IMR-90 (cell line): Measurements from ENCODE around the gene SPG11. TPM values are rescaled to one million over a fixed set of nuclear protein-coding genes. Genes with fewer than 3 reads are reported as not detected.

Experiments used
- ATAC-seq: fragments of 200-7000 bp; cut with Tn5 transposase; 2 replicates; pipeline ENCODE4 v1.9.1; 2020; ENCODE audit warnings: low read depth, mild to moderate bottlenecking, moderate library complexity
- BruUV-seq: library from RNA; stranded (reverse); fragments of 400-500 nt; replicated peaks from 2 replicates; lab custom pipeline; 2021; lab: Mats Ljungman, UMichigan
- CTCF ChIA-PET: fragments of 300-600 bp; formaldehyde crosslinking; extraction: SDS; loops from one replicate; lab custom pipeline; 2021; ENCODE audit warnings: antibody characterized with exemption; lab: Yijun Ruan, JAX
- POLR2A ChIA-PET: fragments of 300-600 bp; sonication (Branson Sonifier 250); formaldehyde crosslinking; loops from one replicate; lab custom pipeline; 2022; ENCODE audit warnings: antibody characterized with exemption; ENCODE audit not compliant: unreplicated experiment; lab: Charles Lee
- DNase-seq: peaks from one replicate; pipeline ENCODE4 v3.0.0; 2013
- H2AFZ ChIP-seq: replicated peaks from 2 replicates; pipeline ENCODE3; 2013; ENCODE audit warnings: low read length, mild to moderate bottlenecking; ENCODE audit not compliant: poor library complexity
- H2AK5ac ChIP-seq: 2 replicates; pipeline ENCODE4 v1.6.1; 2013; ENCODE audit warnings: low read depth, low read length, inconsistent platforms
- H2AK9ac ChIP-seq: replicated peaks from 2 replicates; pipeline ENCODE3; 2013; ENCODE audit warnings: mild to moderate bottlenecking, low read depth, low read length, moderate library complexity; ENCODE audit not compliant: poor library complexity
- H2BK120ac ChIP-seq: 2 replicates; pipeline ENCODE4 v1.6.1; 2013; ENCODE audit warnings: low read depth, low read length, inconsistent platforms
- H2BK15ac ChIP-seq: 3 replicates; pipeline ENCODE4 v1.6.1; 2013; ENCODE audit warnings: low read depth, low read length, inconsistent platforms
- H2BK20ac ChIP-seq: 2 replicates; pipeline ENCODE4 v1.6.1; 2013; ENCODE audit warnings: low read depth, mild to moderate bottlenecking, inconsistent platforms, low read length, moderate library complexity
- H2BK5ac ChIP-seq: 2 replicates; pipeline ENCODE4 v1.6.1; 2013; ENCODE audit warnings: mild to moderate bottlenecking, low read depth, low read length, inconsistent platforms; ENCODE audit not compliant: poor library complexity, severe bottlenecking
- H3K14ac ChIP-seq: replicated peaks from 2 replicates; pipeline ENCODE4 v1.6.1; 2013; ENCODE audit warnings: low read depth, low read length, inconsistent platforms
- H3K18ac ChIP-seq: 2 replicates; pipeline ENCODE4 v1.6.1; 2013; ENCODE audit warnings: low read depth, low read length, control low read depth
- H3K23ac ChIP-seq: 2 replicates; pipeline ENCODE4 v1.6.1; 2013; ENCODE audit warnings: low read depth, low read length, inconsistent platforms
- H3K27ac ChIP-seq: 2 replicates; pipeline ENCODE4 v1.5.1; 2013; ENCODE audit warnings: mild to moderate bottlenecking, control low read depth, low read length; ENCODE audit not compliant: insufficient read depth
- H3K27me3 ChIP-seq: 2 replicates; pipeline ENCODE4 v1.6.1; 2013; ENCODE audit warnings: low read length; ENCODE audit not compliant: control insufficient read depth, insufficient read depth
- H3K36me3 ChIP-seq: 2 replicates; pipeline ENCODE4 v1.6.1; 2013; ENCODE audit warnings: low read length, mixed read lengths; ENCODE audit not compliant: control insufficient read depth, insufficient read depth
- H3K4ac ChIP-seq: 2 replicates; pipeline ENCODE4 v1.6.1; 2013; ENCODE audit warnings: low read depth, low read length, inconsistent platforms
- H3K4me1 ChIP-seq: 2 replicates; pipeline ENCODE4 v1.6.1; 2013; ENCODE audit warnings: low read length, mixed read lengths; ENCODE audit not compliant: control insufficient read depth, insufficient read depth
- H3K4me2 ChIP-seq: 2 replicates; pipeline ENCODE4 v1.6.1; 2013; ENCODE audit warnings: low read depth, mild to moderate bottlenecking, control low read depth, low read length, moderate library complexity
- H3K4me3 ChIP-seq: 2 replicates; pipeline ENCODE4 v1.5.1; 2013; ENCODE audit warnings: low read depth, mild to moderate bottlenecking, control low read depth, low read length, moderate library complexity; ENCODE audit not compliant: insufficient read depth
- H3K56ac ChIP-seq: 2 replicates; pipeline ENCODE4 v1.6.1; 2013; ENCODE audit warnings: low read length, inconsistent platforms; ENCODE audit not compliant: insufficient read depth; ENCODE audit errors: extremely low read depth
- H3K79me1 ChIP-seq, 2 experiments: 2 replicates each; pipeline ENCODE4 v1.6.1; 2013; ENCODE audit warnings: low read length in 2 of 2, inconsistent platforms in 1 of 2, low read depth in 1 of 2
- H3K9ac ChIP-seq: 2 replicates; pipeline ENCODE4 v1.6.1; 2013; ENCODE audit warnings: low read depth, low read length, control low read depth
- H3K9me1 ChIP-seq: 2 replicates; pipeline ENCODE4 v1.6.1; 2013; ENCODE audit warnings: low read length, inconsistent platforms; ENCODE audit not compliant: insufficient read depth
- H3K9me3 ChIP-seq: 2 replicates; pipeline ENCODE4 v1.6.1; 2013; ENCODE audit warnings: low read length; ENCODE audit not compliant: control insufficient read depth, insufficient read depth
- H4K20me1 ChIP-seq: 2 replicates; pipeline ENCODE4 v1.6.1; 2013; ENCODE audit warnings: low read length, inconsistent platforms; ENCODE audit not compliant: insufficient read depth
- H4K5ac ChIP-seq: 2 replicates; pipeline ENCODE4 v1.6.1; 2013; ENCODE audit warnings: mild to moderate bottlenecking, low read depth, low read length, control low read depth
- H4K8ac ChIP-seq, 2 experiments: 2 replicates each; pipeline ENCODE4 v1.6.1; 2013; ENCODE audit warnings: low read depth in 2 of 2, low read length in 2 of 2, control low read depth in 1 of 2, inconsistent platforms in 1 of 2
- H4K91ac ChIP-seq: 2 replicates; pipeline ENCODE4 v1.6.1; 2013; ENCODE audit warnings: low read depth, low read length, inconsistent platforms; ENCODE audit not compliant: insufficient read depth
- MXI1 ChIP-seq: IDR thresholded peaks from 2 replicates; pipeline ENCODE4 v1.6.1; 2012; ENCODE audit warnings: low read depth, mild to moderate bottlenecking, low read length, moderate library complexity, borderline replicate concordance
- NFE2L2 ChIP-seq: fragments of 150-350 bp; IDR thresholded peaks from 2 replicates; pipeline ENCODE4 v1.6.1; 2016; ENCODE audit warnings: low read depth, mild to moderate bottlenecking, low read length
- POLR2A ChIP-seq: IDR thresholded peaks from 2 replicates; pipeline ENCODE4 v1.6.1; 2012; ENCODE audit warnings: mild to moderate bottlenecking, low read depth, low read length
- RAD21 ChIP-seq: IDR thresholded peaks from 2 replicates; pipeline ENCODE4 v1.6.1; 2012; ENCODE audit warnings: low read length, improper control_type of control experiment
- RCOR1 ChIP-seq: IDR thresholded peaks from 2 replicates; pipeline ENCODE4 v1.6.1; 2012; ENCODE audit warnings: mild to moderate bottlenecking, low read length, improper control_type of control experiment; ENCODE audit not compliant: insufficient replicate concordance
- RFX5 ChIP-seq: IDR thresholded peaks from 2 replicates; pipeline ENCODE4 v1.8.0; 2012; ENCODE audit warnings: low read depth, mild to moderate bottlenecking, low read length, moderate library complexity
- WGBS, 2 experiments: methylation state at CpG; one replicate each; pipeline versions ENCODE4 v1.1.5 to v1.1.7; 2013; ENCODE audit warnings: missing lambda C conversion rate in 2 of 2; ENCODE audit not compliant: insufficient read length in 1 of 2; ENCODE audit errors: extremely low coverage in 2 of 2; 5-methylcytosine and 5-hydroxymethylcytosine counted together
- dilution Hi-C: fragments of 300-500 bp; cut with HindIII; formaldehyde crosslinking; loops from one replicate; pipeline ENCODE4 v1.14.3; 2018; ENCODE audit warnings: low sequenced_read_pairs; ENCODE audit not compliant: unreplicated experiment
- in situ Hi-C: fragments of 300-500 bp; cut with MboI; formaldehyde crosslinking; loops from 3 replicates; pipeline ENCODE4 v1.14.3; 2019; ENCODE audit warnings: low sequenced_read_pairs, inconsistent platforms, mixed read lengths
- intact Hi-C: fragments of 100-400 bp; cut with micrococcal nuclease; formaldehyde crosslinking; loops from 2 replicates; pipeline ENCODE4 v1.10.0; 2022
- polyA plus RNA-seq, 3 experiments: library from polyadenylated mRNA; depleted of rRNA; stranded (reverse); fragments of >200 nt; gene quantifications; 2 replicates each; pipeline ENCODE4 v1.2.3, GENCODE V29; 2012; ENCODE audit warnings: low replicate concordance in 1 of 3
- total RNA-seq: library from RNA; depleted of rRNA; stranded (reverse); fragments of >200 nt; gene quantifications from 2 replicates; pipeline ENCODE4 v1.2.3, GENCODE V29; 2012
- TF ChIP-seq, protein P1 (sequence below): conservative IDR thresholded peaks from 2 replicates; pipeline ENCODE4 v1.5.1; 2012; ENCODE audit warnings: mild to moderate bottlenecking, low read depth, low read length, improper control_type of control experiment

Gene SPG11
- total and polyA plus RNA-seq, 2 of the 4 experiments (the other 2 are of a cell fraction), result 30.8 to 32.6 TPM

DNA sequence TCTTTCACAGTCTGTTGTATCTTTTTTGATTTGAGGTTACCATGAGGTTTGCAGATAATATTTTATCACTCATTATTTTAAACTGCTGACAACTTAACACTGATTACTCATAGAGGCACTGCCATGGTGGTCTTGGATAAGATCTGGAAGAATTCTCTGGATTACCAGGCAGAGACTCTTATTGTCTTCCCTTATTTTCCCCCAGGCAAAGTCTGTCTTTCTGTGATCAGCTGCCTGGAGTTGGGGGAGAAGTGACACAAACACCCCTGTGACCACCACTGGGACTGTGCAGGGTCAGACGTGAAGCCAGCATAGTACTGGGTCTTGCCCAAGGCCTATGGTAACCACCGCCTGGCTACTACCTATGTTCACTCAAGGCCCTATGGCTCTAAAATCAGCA, 42.9 kb upstream of the SPG11 start:
- Histone ChIP-seq H2BK5ac (no peak overlapping the region), H3K4me1 (no peaks in the 10 kb centered on the region), H3K9me3 (peaks cover 2% of the 10 kb centered on the region; the same call in 1 of the 2 replicates), H3K56ac (no peak overlapping the region), H4K8ac (no peak overlapping the region), H3K9me1 (no peaks in the 10 kb centered on the region; the same call in 1 of the 2 replicates), H3K27me3 (no peaks in the 10 kb centered on the region), H4K91ac (no peak overlapping the region), H3K4me2 (no peak overlapping the region), H3K36me3 (no peaks in the 10 kb centered on the region), H2AK5ac (no peak overlapping the region), H3K14ac (no peak overlapping the region), H2BK15ac (no peak overlapping the region), H3K4me3 (no peak overlapping the region), H3K4ac (no peak overlapping the region), H2BK20ac (no peak overlapping the region), H2AFZ (no peak overlapping the region), H3K18ac (no peak overlapping the region), H2BK120ac (no peak overlapping the region), H3K9ac (no peak overlapping the region), H3K27ac (no peak overlapping the region), H3K79me1 (peaks cover 6 to 7% of the 10 kb centered on the region in 2 experiments; a peak in 2 of 4 replicates), H3K23ac (no peak overlapping the region), H4K20me1 (no peaks in the 10 kb centered on the region; the same call in 1 of the 2 replicates), H2AK9ac (no peak overlapping the region), H4K5ac (no peak overlapping the region)
- TF ChIP-seq RCOR1 (no peak), MXI1 (no peak), POLR2A (no peak), RAD21 (no peak), NFE2L2 (no peak), RFX5 (no peak)
- TF ChIP-seq, protein P1, sequence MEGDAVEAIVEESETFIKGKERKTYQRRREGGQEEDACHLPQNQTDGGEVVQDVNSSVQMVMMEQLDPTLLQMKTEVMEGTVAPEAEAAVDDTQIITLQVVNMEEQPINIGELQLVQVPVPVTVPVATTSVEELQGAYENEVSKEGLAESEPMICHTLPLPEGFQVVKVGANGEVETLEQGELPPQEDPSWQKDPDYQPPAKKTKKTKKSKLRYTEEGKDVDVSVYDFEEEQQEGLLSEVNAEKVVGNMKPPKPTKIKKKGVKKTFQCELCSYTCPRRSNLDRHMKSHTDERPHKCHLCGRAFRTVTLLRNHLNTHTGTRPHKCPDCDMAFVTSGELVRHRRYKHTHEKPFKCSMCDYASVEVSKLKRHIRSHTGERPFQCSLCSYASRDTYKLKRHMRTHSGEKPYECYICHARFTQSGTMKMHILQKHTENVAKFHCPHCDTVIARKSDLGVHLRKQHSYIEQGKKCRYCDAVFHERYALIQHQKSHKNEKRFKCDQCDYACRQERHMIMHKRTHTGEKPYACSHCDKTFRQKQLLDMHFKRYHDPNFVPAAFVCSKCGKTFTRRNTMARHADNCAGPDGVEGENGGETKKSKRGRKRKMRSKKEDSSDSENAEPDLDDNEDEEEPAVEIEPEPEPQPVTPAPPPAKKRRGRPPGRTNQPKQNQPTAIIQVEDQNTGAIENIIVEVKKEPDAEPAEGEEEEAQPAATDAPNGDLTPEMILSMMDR, result no peak
- CTCF ChIA-PET, result interaction anchor here (0.9 kb wide), 1 partner anchor 43 kb away, joined by 4 read pairs; the partner anchor contains the start of gene SPG11
- in situ Hi-C loops, result no loop called here
- DNase-seq (no peak), ATAC-seq (no peak)
- WGBS, 2 experiments, result no CpG with 5 or more reads among the region's 2 CpGs
- BruUV-seq, result no TSS peak
- dilution Hi-C loops, result no loop called here
- intact Hi-C loops, result no loop called here
- POLR2A ChIA-PET, result no interaction called here
